ENCODE results near the gene MBTPS1.

MBTPS1 gene

GRCh38 chr16:84159007-84159406, 42.3 kb upstream of the MBTPS1 start:
- Histone ChIP-seq H3K36me3 (ENCODE audit: control insufficient read depth, insufficient read depth, low read length) (no peaks in the 10 kb centered on the region), H3K4me3 (replicated peaks; ENCODE audit: low read depth, low read length) (no peak overlapping the region), H3K27me3 (replicated peaks; ENCODE audit: control insufficient read depth, insufficient read depth, low read length) (no peaks in the 10 kb centered on the region; the same call in none of the 2 replicates)
- DNase-seq (ENCODE audit: extremely low read depth, insufficient read length), result no peak
- no peak for TF ChIP-seq CTCF (IDR thresholded peaks at IDR 0.05; ENCODE audit: insufficient read depth, low read length, poor library complexity, severe bottlenecking)

GRCh38 chr16:84156342-84156784, 39.6 kb upstream of the MBTPS1 start:
- Histone ChIP-seq H3K4me3 (replicated peaks; ENCODE audit: low read depth, low read length) (no peak overlapping the region), H3K36me3 (ENCODE audit: control insufficient read depth, insufficient read depth, low read length) (no peaks in the 10 kb centered on the region), H3K27me3 (replicated peaks; ENCODE audit: control insufficient read depth, insufficient read depth, low read length) (no peaks in the 10 kb centered on the region; the same call in none of the 2 replicates)
- peak; percentile 17 for TF ChIP-seq CTCF (IDR thresholded peaks at IDR 0.05; ENCODE audit: insufficient read depth, low read length, poor library complexity, severe bottlenecking)
- DNase-seq (ENCODE audit: extremely low read depth, insufficient read length), result no peak

GRCh38 chr16:84155771-84156170, 39.0 kb upstream of the MBTPS1 start:
- TF ChIP-seq CTCF (IDR thresholded peaks at IDR 0.05; ENCODE audit: insufficient read depth, low read length, poor library complexity, severe bottlenecking), result no peak
- H3K4me3 ChIP-seq (replicated peaks; ENCODE audit: low read depth, low read length), result no peak overlapping the region
- H3K27me3 ChIP-seq (replicated peaks; ENCODE audit: control insufficient read depth, insufficient read depth, low read length), result peaks cover 1% of the 10 kb centered on the region
- DNase-seq (ENCODE audit: extremely low read depth, insufficient read length), result no peak
- no peaks in the 10 kb centered on the region for H3K36me3 ChIP-seq (ENCODE audit: control insufficient read depth, insufficient read depth, low read length)

- TF ChIP-seq CTCF (IDR thresholded peaks at IDR 0.05; ENCODE audit: insufficient read depth, low read length, poor library complexity, severe bottlenecking), result no peak
- Histone ChIP-seq H3K36me3 (ENCODE audit: control insufficient read depth, insufficient read depth, low read length) (no peaks in the 10 kb centered on the region), H3K27me3 (replicated peaks; ENCODE audit: control insufficient read depth, insufficient read depth, low read length) (peaks cover 1% of the 10 kb centered on the region), H3K4me3 (replicated peaks; ENCODE audit: low read depth, low read length) (no peak overlapping the region)
- DNase-seq (ENCODE audit: extremely low read depth, insufficient read length), result no peak
These were observed 38.5 kb upstream of the MBTPS1 start for GRCh38 chr16:84155226-84155625.

- H3K36me3 ChIP-seq (ENCODE audit: control insufficient read depth, insufficient read depth, low read length), result no peaks in the 10 kb centered on the region
- H3K4me3 ChIP-seq (replicated peaks; ENCODE audit: low read depth, low read length), result no peak overlapping the region
- peaks cover 1% of the 10 kb centered on the region for H3K27me3 ChIP-seq (replicated peaks; ENCODE audit: control insufficient read depth, insufficient read depth, low read length)
- DNase-seq (ENCODE audit: extremely low read depth, insufficient read length), result no peak
- no peak for TF ChIP-seq CTCF (IDR thresholded peaks at IDR 0.05; ENCODE audit: insufficient read depth, low read length, poor library complexity, severe bottlenecking)
These were observed 37.0 kb upstream of the MBTPS1 start for GRCh38 chr16:84153660-84154214.

- H3K36me3 ChIP-seq (ENCODE audit: control insufficient read depth, insufficient read depth, low read length), result no peaks in the 10 kb centered on the region
- no peak for TF ChIP-seq CTCF (IDR thresholded peaks at IDR 0.05; ENCODE audit: insufficient read depth, low read length, poor library complexity, severe bottlenecking)
- H3K4me3 ChIP-seq (replicated peaks; ENCODE audit: low read depth, low read length), result no peak overlapping the region
- no peak for DNase-seq (ENCODE audit: extremely low read depth, insufficient read length)
- H3K27me3 ChIP-seq (replicated peaks; ENCODE audit: control insufficient read depth, insufficient read depth, low read length), result peaks cover 1% of the 10 kb centered on the region
These were observed 34.2 kb upstream of the MBTPS1 start for GRCh38 chr16:84150926-84151325.
